ENCODE data around the gene EFCAB11.

DNA sequence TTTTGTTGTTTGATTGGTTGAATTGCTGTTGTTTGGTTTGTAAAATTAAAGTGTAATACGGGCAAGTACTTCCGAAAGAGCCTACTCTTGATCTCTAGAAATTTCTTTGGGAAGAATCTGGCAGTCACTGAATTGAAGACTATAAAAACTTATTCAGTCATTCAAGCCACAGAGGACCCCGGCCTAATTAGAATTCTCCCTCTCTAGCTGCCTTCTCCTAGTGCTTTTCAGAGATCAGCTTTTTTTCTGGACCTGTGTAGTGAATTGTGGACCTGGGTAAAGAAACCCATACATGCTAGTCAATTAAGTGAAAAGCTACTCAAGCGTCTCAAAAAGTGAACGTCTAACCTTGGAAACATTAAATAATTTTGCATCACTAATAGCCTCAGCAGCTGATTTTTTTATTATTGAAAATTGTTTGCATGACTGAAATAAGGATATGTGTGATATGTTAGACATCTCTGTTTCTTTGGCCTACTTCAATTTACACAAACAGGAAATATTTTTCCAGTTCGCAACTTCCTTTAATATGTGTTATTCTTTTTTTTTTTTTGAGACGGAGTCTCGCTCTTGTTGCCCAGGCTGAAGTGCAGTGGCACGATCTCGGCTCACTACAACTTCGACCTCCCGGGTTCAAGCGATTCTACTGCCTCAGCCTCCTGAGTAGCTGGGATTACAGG lies 27.2 kb downstream of the EFCAB11 start:
- TF ChIP-seq, protein P1, sequence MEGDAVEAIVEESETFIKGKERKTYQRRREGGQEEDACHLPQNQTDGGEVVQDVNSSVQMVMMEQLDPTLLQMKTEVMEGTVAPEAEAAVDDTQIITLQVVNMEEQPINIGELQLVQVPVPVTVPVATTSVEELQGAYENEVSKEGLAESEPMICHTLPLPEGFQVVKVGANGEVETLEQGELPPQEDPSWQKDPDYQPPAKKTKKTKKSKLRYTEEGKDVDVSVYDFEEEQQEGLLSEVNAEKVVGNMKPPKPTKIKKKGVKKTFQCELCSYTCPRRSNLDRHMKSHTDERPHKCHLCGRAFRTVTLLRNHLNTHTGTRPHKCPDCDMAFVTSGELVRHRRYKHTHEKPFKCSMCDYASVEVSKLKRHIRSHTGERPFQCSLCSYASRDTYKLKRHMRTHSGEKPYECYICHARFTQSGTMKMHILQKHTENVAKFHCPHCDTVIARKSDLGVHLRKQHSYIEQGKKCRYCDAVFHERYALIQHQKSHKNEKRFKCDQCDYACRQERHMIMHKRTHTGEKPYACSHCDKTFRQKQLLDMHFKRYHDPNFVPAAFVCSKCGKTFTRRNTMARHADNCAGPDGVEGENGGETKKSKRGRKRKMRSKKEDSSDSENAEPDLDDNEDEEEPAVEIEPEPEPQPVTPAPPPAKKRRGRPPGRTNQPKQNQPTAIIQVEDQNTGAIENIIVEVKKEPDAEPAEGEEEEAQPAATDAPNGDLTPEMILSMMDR (IDR thresholded peaks at IDR 0.05; ENCODE audit: extremely low read depth in 1 of 2, insufficient read depth in 1 of 2, low read depth in 1 of 2, low read length in 2 of 2), result no peak
- TF ChIP-seq POLR2A (IDR thresholded peaks at IDR 0.05; ENCODE audit: low read depth, low read length), result no peak
- TF ChIP-seq EZH2 (IDR thresholded peaks at IDR 0.05; ENCODE audit: borderline replicate concordance, low read depth, low read length, severe bottlenecking), result no peak
- TF ChIP-seq POLR2AphosphoS5 (IDR thresholded peaks at IDR 0.05; ENCODE audit: insufficient read depth, low read depth, low read length), result no peak
- no peak for TF ChIP-seq MAX (IDR thresholded peaks at IDR 0.05; ENCODE audit: insufficient read depth, insufficient read length)

All from endothelial cell of umbilical vein (primary cell).